Measurements from ENCODE around the gene PEAK3. TPM values are rescaled to one million over a fixed set of nuclear protein-coding genes. Genes with fewer than 3 reads are reported as not detected.

PEAK3 gene
- total and polyA plus RNA-seq, 3 experiments from 2014 or later = 0.79 TPM; not detected in 2

- H3K9me3 ChIP-seq (ENCODE audit: low read length) = no peaks in the 10 kb centered on the region
- H3K27me3 Mint-ChIP-seq = no peaks in the 10 kb centered on the region
- H3K36me3 ChIP-seq (ENCODE audit: insufficient read depth, low read length) = peaks cover 9% of the 10 kb centered on the region
- H3K27me3 ChIP-seq (ENCODE audit: insufficient read depth, low read length, poor library complexity, severe bottlenecking) = no peaks in the 10 kb centered on the region
- POLR2A ChIA-PET = interaction anchor here (0.5 kb wide), 1 partner anchor 28 kb away, joined by 3 read pairs; no protein-coding TSS in a partner anchor
- CTCF ChIA-PET = interaction anchor here (1.4 kb wide), 1 partner anchor 85 kb away, joined by 4 read pairs; no protein-coding TSS in a partner anchor
- H3K4me1 ChIP-seq (ENCODE audit: insufficient read depth, low read length) = peaks cover 11% of the 10 kb centered on the region
- H3K36me3 Mint-ChIP-seq = peaks cover 0 to 70% (median 2%) of the 10 kb centered on the region in 3 donors
- H3K4me3 Mint-ChIP-seq = peak overlapping the region in 1 of 7 donors; percentile 72
- H3K4me3 ChIP-seq (ENCODE audit: low read length) = no peak overlapping the region
- H3K4me1 Mint-ChIP-seq = peaks cover 7 to 23% (median 9%) of the 10 kb centered on the region in 3 donors
- DNase-seq = no peak
- peak overlapping the region in 3 of 8 donors; percentile 36 to 71 (median 43) for H3K27ac Mint-ChIP-seq
- H3K27ac ChIP-seq (ENCODE audit: low read depth, low read length) = no peak overlapping the region
- H3K9me3 Mint-ChIP-seq = no peaks in the 10 kb centered on the region
Observed at GRCh38 chr19:2230033-2230531, 51.9 kb downstream of the PEAK3 start.

GRCh38 chr19:2229103-2230032, 52.6 kb downstream of the PEAK3 start:
- POLR2A ChIA-PET = interaction anchor here (0.5 to 0.6 kb wide), 2 partner anchors 29 to 66 kb away, joined by 3 to 7 read pairs; partner anchors contain the start of gene DOT1L
- Mint-ChIP-seq H3K9me3 (no peaks in the 10 kb centered on the region), H3K27ac (peak overlapping the region in 1 of 8 donors; percentile 54), H3K27me3 (no peaks in the 10 kb centered on the region), H3K36me3 (peaks cover 0 to 74% (median 2%) of the 10 kb centered on the region in 3 donors), H3K4me3 (no peak overlapping the region), H3K4me1 (peaks cover 7 to 21% (median 10%) of the 10 kb centered on the region in 3 donors)
- CTCF ChIA-PET = interaction anchor here (1.4 kb wide), 1 partner anchor 86 kb away, joined by 4 read pairs; no protein-coding TSS in a partner anchor
- no peak for DNase-seq
- Histone ChIP-seq H3K27ac (ENCODE audit: low read depth, low read length) (no peak overlapping the region), H3K36me3 (ENCODE audit: insufficient read depth, low read length) (peaks cover 11% of the 10 kb centered on the region), H3K4me1 (ENCODE audit: insufficient read depth, low read length) (peaks cover 8% of the 10 kb centered on the region), H3K9me3 (ENCODE audit: low read length) (no peaks in the 10 kb centered on the region), H3K4me3 (ENCODE audit: low read length) (no peak overlapping the region), H3K27me3 (ENCODE audit: insufficient read depth, low read length, poor library complexity, severe bottlenecking) (no peaks in the 10 kb centered on the region)

- Histone ChIP-seq H3K4me3 (ENCODE audit: low read length) (no peak overlapping the region), H3K9me3 (ENCODE audit: low read length) (no peaks in the 10 kb centered on the region), H3K27ac (ENCODE audit: low read depth, low read length) (no peak overlapping the region), H3K36me3 (ENCODE audit: insufficient read depth, low read length) (peaks cover 5% of the 10 kb centered on the region), H3K4me1 (ENCODE audit: insufficient read depth, low read length) (no peaks in the 10 kb centered on the region), H3K27me3 (ENCODE audit: insufficient read depth, low read length, poor library complexity, severe bottlenecking) (no peaks in the 10 kb centered on the region)
- Mint-ChIP-seq H3K27ac (peak overlapping the region in 2 of 8 donors; percentile 41 to 54), H3K27me3 (no peaks in the 10 kb centered on the region), H3K9me3 (no peaks in the 10 kb centered on the region), H3K36me3 (peaks cover 0 to 73% (median 0%) of the 10 kb centered on the region in 3 donors), H3K4me1 (peaks cover 11 to 21% (median 12%) of the 10 kb centered on the region in 3 donors), H3K4me3 (no peak overlapping the region)
- ChIA-PET CTCF (no interaction called here), POLR2A (no interaction called here)
- DNase-seq = no peak
Observed at GRCh38 chr19:2228157-2229030, 53.6 kb downstream of the PEAK3 start.

- Mint-ChIP-seq H3K4me1 (peaks cover 11 to 17% (median 12%) of the 10 kb centered on the region in 3 donors), H3K4me3 (no peak overlapping the region), H3K27ac (no peak overlapping the region), H3K36me3 (peaks cover 0 to 66% (median 0%) of the 10 kb centered on the region in 3 donors), H3K9me3 (no peaks in the 10 kb centered on the region), H3K27me3 (no peaks in the 10 kb centered on the region)
- Histone ChIP-seq H3K27ac (ENCODE audit: low read depth, low read length) (no peak overlapping the region), H3K4me3 (ENCODE audit: low read length) (no peak overlapping the region), H3K4me1 (ENCODE audit: insufficient read depth, low read length) (no peaks in the 10 kb centered on the region), H3K27me3 (ENCODE audit: insufficient read depth, low read length, poor library complexity, severe bottlenecking) (no peaks in the 10 kb centered on the region), H3K36me3 (ENCODE audit: insufficient read depth, low read length) (peaks cover 5% of the 10 kb centered on the region), H3K9me3 (ENCODE audit: low read length) (no peaks in the 10 kb centered on the region)
- POLR2A ChIA-PET = no interaction called here
- DNase-seq = no peak
- CTCF ChIA-PET = interaction anchor here (0.8 kb wide), 1 partner anchor 12 kb away, joined by 3 read pairs; no protein-coding TSS in a partner anchor
Observed at GRCh38 chr19:2227415-2228156, 54.4 kb downstream of the PEAK3 start.

- Histone ChIP-seq H3K27me3 (ENCODE audit: insufficient read depth, low read length, poor library complexity, severe bottlenecking) (no peaks in the 10 kb centered on the region), H3K36me3 (ENCODE audit: insufficient read depth, low read length) (peaks cover 5% of the 10 kb centered on the region), H3K4me1 (ENCODE audit: insufficient read depth, low read length) (no peaks in the 10 kb centered on the region), H3K4me3 (ENCODE audit: low read length) (no peak overlapping the region), H3K27ac (ENCODE audit: low read depth, low read length) (no peak overlapping the region), H3K9me3 (ENCODE audit: low read length) (no peaks in the 10 kb centered on the region)
- H3K4me3 Mint-ChIP-seq = no peak overlapping the region
- POLR2A ChIA-PET = interaction anchor here (0.6 to 0.9 kb wide), 2 partner anchors 12 to 30 kb away, joined by 3 to 14 read pairs; no protein-coding TSS in a partner anchor
- no peaks in the 10 kb centered on the region for H3K9me3 Mint-ChIP-seq
- H3K27me3 Mint-ChIP-seq = no peaks in the 10 kb centered on the region
- H3K36me3 Mint-ChIP-seq = peaks cover 0 to 60% (median 0%) of the 10 kb centered on the region in 3 donors
- CTCF ChIA-PET = interaction anchor here (0.8 kb wide), 1 partner anchor 12 kb away, joined by 3 read pairs; no protein-coding TSS in a partner anchor
- H3K27ac Mint-ChIP-seq = no peak overlapping the region
- no peak for DNase-seq
- H3K4me1 Mint-ChIP-seq = peaks cover 11 to 13% (median 12%) of the 10 kb centered on the region in 3 donors
Observed at GRCh38 chr19:2226840-2227360, 55.1 kb downstream of the PEAK3 start.

- CTCF ChIA-PET = no interaction called here
- peak overlapping the region in 2 of 8 donors; percentile 58 to 63 for H3K27ac Mint-ChIP-seq
- POLR2A ChIA-PET = interaction anchor here (0.6 to 0.9 kb wide), 2 partner anchors 13 to 30 kb away, joined by 3 to 14 read pairs; no protein-coding TSS in a partner anchor
Observed at GRCh38 chr19:2226051-2226839, 55.7 kb downstream of the PEAK3 start.

More at GRCh38 chr19:2226051-2226839, 55.7 kb downstream of the PEAK3 start:
- no peaks in the 10 kb centered on the region for H3K9me3 Mint-ChIP-seq
- Histone ChIP-seq H3K27ac (ENCODE audit: low read depth, low read length) (no peak overlapping the region), H3K27me3 (ENCODE audit: insufficient read depth, low read length, poor library complexity, severe bottlenecking) (no peaks in the 10 kb centered on the region), H3K36me3 (ENCODE audit: insufficient read depth, low read length) (peaks cover 5% of the 10 kb centered on the region), H3K4me3 (ENCODE audit: low read length) (no peak overlapping the region), H3K9me3 (ENCODE audit: low read length) (no peaks in the 10 kb centered on the region), H3K4me1 (ENCODE audit: insufficient read depth, low read length) (no peaks in the 10 kb centered on the region)
- no peak overlapping the region for H3K4me3 Mint-ChIP-seq
- H3K36me3 Mint-ChIP-seq = peaks cover 0 to 57% (median 0%) of the 10 kb centered on the region in 3 donors
- H3K4me1 Mint-ChIP-seq = peaks cover 11 to 13% (median 12%) of the 10 kb centered on the region in 3 donors
- no peaks in the 10 kb centered on the region for H3K27me3 Mint-ChIP-seq
- no peak for DNase-seq

Measured in CD8-positive, alpha-beta memory T cell (primary cell).